C4-2B (cell line): ENCODE results near the gene KLHL22.
A peak's percentile ranks its signal among the peaks of the same experiment; 100 is the strongest.

Experiments
- H3K27ac ChIP-seq: fragments of 450-650 bp; 2 replicates; pipeline ENCODE4 v1.5.1; 2017
- ZFX ChIP-seq: fragments of 450-650 bp; IDR thresholded peaks from 2 replicates; pipeline ENCODE4 v1.6.1; 2017
- TF ChIP-seq, protein P1 (sequence below): fragments of 450-650 bp; conservative IDR thresholded peaks from 2 replicates; pipeline ENCODE4 v1.5.1; 2017; ENCODE audit warnings: mild to moderate bottlenecking

The KLHL22 gene

GRCh38 chr22:20455709-20456063, 39.9 kb downstream of the KLHL22 start:
- no peak overlapping the region for H3K27ac ChIP-seq
- TF ChIP-seq, protein P1, sequence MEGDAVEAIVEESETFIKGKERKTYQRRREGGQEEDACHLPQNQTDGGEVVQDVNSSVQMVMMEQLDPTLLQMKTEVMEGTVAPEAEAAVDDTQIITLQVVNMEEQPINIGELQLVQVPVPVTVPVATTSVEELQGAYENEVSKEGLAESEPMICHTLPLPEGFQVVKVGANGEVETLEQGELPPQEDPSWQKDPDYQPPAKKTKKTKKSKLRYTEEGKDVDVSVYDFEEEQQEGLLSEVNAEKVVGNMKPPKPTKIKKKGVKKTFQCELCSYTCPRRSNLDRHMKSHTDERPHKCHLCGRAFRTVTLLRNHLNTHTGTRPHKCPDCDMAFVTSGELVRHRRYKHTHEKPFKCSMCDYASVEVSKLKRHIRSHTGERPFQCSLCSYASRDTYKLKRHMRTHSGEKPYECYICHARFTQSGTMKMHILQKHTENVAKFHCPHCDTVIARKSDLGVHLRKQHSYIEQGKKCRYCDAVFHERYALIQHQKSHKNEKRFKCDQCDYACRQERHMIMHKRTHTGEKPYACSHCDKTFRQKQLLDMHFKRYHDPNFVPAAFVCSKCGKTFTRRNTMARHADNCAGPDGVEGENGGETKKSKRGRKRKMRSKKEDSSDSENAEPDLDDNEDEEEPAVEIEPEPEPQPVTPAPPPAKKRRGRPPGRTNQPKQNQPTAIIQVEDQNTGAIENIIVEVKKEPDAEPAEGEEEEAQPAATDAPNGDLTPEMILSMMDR = no peak
- no peak for TF ChIP-seq ZFX

- no peak overlapping the region for H3K27ac ChIP-seq
- no peak for TF ChIP-seq ZFX
- TF ChIP-seq, protein P1 = no peak
Measured at GRCh38 chr22:20453222-20453621, 42.4 kb downstream of the KLHL22 start.

DNA sequence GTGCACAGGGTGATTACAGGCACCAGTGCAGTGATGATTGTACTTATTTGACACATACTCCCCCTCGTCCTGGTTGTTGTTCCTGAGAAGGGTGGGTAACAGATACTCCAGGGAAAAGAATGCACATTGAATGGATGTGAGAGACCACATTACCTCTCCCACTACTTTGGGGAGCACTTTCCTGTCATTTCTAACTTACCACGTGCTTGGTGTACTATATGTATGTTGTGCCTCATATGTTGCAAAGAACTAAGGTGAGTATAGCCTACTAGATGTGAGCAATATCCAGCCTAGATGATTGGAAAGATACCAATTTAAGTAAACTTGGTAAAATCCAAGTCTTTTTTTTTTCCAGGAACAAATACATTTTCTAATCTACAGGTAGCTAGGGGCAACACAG, 43.7 kb downstream of the KLHL22 start:
- H3K27ac ChIP-seq = no peak overlapping the region
- TF ChIP-seq, protein P1 = no peak
- no peak for TF ChIP-seq ZFX

GRCh38 chr22:20451129-20451778, 44.3 kb downstream of the KLHL22 start:
- H3K27ac ChIP-seq = peak overlapping the region; percentile 73

DNA sequence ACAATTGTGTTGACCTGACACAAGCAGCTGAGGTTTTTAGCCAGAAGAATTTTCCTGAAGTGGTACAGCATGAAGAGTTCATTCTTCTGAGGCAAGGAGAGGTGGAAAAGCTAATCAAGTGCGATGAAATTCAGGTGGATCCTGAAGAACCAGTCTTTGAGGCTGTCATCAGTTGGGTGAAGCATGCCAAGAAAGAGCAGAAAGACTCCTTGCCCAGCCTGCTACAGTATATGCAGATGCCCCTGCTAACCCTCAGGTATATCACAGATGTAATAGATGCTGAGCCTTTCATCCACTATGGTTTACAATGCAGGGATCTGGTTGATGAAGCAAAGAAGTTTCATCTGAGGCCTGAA, 45.1 kb downstream of the KLHL22 start:
- TF ChIP-seq ZFX = no peak
- TF ChIP-seq, protein P1 = no peak
- H3K27ac ChIP-seq = peak overlapping the region; percentile 73

- H3K27ac ChIP-seq = peak overlapping the region; percentile 73
- TF ChIP-seq, protein P1 = no peak
- no peak for TF ChIP-seq ZFX
Measured at GRCh38 chr22:20449819-20450550, 45.6 kb downstream of the KLHL22 start.

GRCh38 chr22:20448630-20449029, 47.0 kb downstream of the KLHL22 start:
- TF ChIP-seq, protein P1 = no peak
- no peak for TF ChIP-seq ZFX
- H3K27ac ChIP-seq = no peak overlapping the region
